IMR-90 (cell line): ENCODE data around the gene CLEC2D.

Experiments
- BHLHE40 ChIP-seq: fragments of 150-350 bp; IDR thresholded peaks from 2 replicates; pipeline ENCODE4 v1.6.1; 2016; ENCODE audit warnings: mild to moderate bottlenecking, low read depth, low read length
- CEBPB ChIP-seq: IDR thresholded peaks from 2 replicates; pipeline ENCODE4 v1.6.1; 2012; ENCODE audit warnings: low read depth, low read length, improper control_type of control experiment
- CTCF ChIP-seq: conservative IDR thresholded peaks from 2 replicates; pipeline ENCODE4 v1.5.1; 2012; ENCODE audit warnings: mild to moderate bottlenecking, low read depth, low read length, improper control_type of control experiment
- MAFK ChIP-seq: IDR thresholded peaks from 2 replicates; pipeline ENCODE4 v1.6.1; 2012; ENCODE audit warnings: low read depth, low read length, improper control_type of control experiment
- MXI1 ChIP-seq: IDR thresholded peaks from 2 replicates; pipeline ENCODE4 v1.6.1; 2012; ENCODE audit warnings: low read depth, mild to moderate bottlenecking, low read length, moderate library complexity, borderline replicate concordance
- POLR2A ChIP-seq: IDR thresholded peaks from 2 replicates; pipeline ENCODE4 v1.6.1; 2012; ENCODE audit warnings: mild to moderate bottlenecking, low read depth, low read length
- RAD21 ChIP-seq: IDR thresholded peaks from 2 replicates; pipeline ENCODE4 v1.6.1; 2012; ENCODE audit warnings: low read length, improper control_type of control experiment
- USF2 ChIP-seq: fragments of 150-350 bp; IDR thresholded peaks from 2 replicates; pipeline ENCODE4 v1.6.1; 2017; ENCODE audit warnings: mild to moderate bottlenecking, antibody characterized with exemption, low read length, low read depth

GRCh38 chr12:9634969-9635754 lies 34.4 kb upstream of the CLEC2D start:
- TF ChIP-seq CTCF = no peak
- no peak for TF ChIP-seq POLR2A
- no peak for TF ChIP-seq RAD21
- no peak for TF ChIP-seq CEBPB
- TF ChIP-seq BHLHE40 = no peak
- TF ChIP-seq USF2 = no peak
- no peak for TF ChIP-seq MAFK
- no peak for TF ChIP-seq MXI1
